Right hindlimb (tissue), 1 donor: ENCODE measurements around the gene KCNK2.

Experiments used
- DNase-seq: peaks from one replicate; pipeline ENCODE4 v3.0.0-alpha.2; 2018

The KCNK2 gene

GRCh38 chr1:215263636-215264035 lies 181.1 kb downstream of the KCNK2 start:
- DNase-seq: no peak

- no peak for DNase-seq
Observed at GRCh38 chr1:215264649-215265048, 182.1 kb downstream of the KCNK2 start.

- no peak for DNase-seq
Observed at GRCh38 chr1:215267495-215267894, 185.0 kb downstream of the KCNK2 start.

- DNase-seq: no peak
Observed at GRCh38 chr1:215269955-215270354, 187.4 kb downstream of the KCNK2 start.

- DNase-seq: no peak
Observed at GRCh38 chr1:215273838-215274516, 191.4 kb downstream of the KCNK2 start.

GRCh38 chr1:215276582-215276981 lies 194.0 kb downstream of the KCNK2 start:
- DNase-seq: no peak

GRCh38 chr1:215277532-215277931 lies 195.0 kb downstream of the KCNK2 start:
- no peak for DNase-seq

GRCh38 chr1:215279682-215280081 lies 197.1 kb downstream of the KCNK2 start:
- DNase-seq: no peak

GRCh38 chr1:215282557-215282956 lies 200.0 kb downstream of the KCNK2 start:
- no peak for DNase-seq

- DNase-seq: no peak
Observed at GRCh38 chr1:215285013-215285800, 202.7 kb downstream of the KCNK2 start.
